ENCODE data around the gene GNG7.

DNA sequence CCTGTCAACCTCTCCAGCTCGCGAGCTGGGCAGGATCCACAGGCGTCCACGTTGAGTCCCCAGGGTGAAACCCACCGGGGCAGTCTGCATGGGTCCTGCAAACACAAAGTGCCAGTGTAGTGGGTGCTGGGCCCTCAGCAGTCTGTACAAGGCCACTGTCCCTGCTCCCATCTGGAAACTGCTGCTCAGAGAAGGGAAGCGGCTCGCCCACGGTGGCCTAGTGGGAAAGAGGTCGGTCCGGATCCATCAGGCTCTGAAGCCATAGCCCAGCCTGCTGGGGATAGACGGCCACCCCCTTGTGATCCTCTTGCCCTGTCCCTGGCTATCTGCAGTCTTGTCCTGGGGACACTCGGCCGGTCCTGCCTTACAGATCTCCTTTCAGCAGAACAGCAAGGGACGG, 21.3 kb upstream of the GNG7 start:
- TF ChIP-seq, protein P1, sequence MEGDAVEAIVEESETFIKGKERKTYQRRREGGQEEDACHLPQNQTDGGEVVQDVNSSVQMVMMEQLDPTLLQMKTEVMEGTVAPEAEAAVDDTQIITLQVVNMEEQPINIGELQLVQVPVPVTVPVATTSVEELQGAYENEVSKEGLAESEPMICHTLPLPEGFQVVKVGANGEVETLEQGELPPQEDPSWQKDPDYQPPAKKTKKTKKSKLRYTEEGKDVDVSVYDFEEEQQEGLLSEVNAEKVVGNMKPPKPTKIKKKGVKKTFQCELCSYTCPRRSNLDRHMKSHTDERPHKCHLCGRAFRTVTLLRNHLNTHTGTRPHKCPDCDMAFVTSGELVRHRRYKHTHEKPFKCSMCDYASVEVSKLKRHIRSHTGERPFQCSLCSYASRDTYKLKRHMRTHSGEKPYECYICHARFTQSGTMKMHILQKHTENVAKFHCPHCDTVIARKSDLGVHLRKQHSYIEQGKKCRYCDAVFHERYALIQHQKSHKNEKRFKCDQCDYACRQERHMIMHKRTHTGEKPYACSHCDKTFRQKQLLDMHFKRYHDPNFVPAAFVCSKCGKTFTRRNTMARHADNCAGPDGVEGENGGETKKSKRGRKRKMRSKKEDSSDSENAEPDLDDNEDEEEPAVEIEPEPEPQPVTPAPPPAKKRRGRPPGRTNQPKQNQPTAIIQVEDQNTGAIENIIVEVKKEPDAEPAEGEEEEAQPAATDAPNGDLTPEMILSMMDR (IDR thresholded peaks at IDR 0.05) = no peak
- no peak for TF ChIP-seq POLR2A (IDR thresholded peaks at IDR 0.05)
